Fibroblast of villous mesenchyme (primary cell): ENCODE data around the gene PER3. TPM values are rescaled to one million over a fixed set of nuclear protein-coding genes. Genes with fewer than 3 reads are reported as not detected.
A peak's percentile ranks its signal among the peaks of the same experiment; 100 is the strongest.

Experiments used
- DNase-seq: peaks from one replicate; pipeline ENCODE4 v3.0.0-alpha.2; 2010; ENCODE audit warnings: low read depth
- H3K4me3 ChIP-seq: 2 replicates; pipeline ENCODE4 v1.5.1; 2011; ENCODE audit warnings: low read depth, mild to moderate bottlenecking, low read length
- CTCF ChIP-seq: IDR thresholded peaks from 2 replicates; pipeline ENCODE4 v1.5.1; 2012; ENCODE audit warnings: low read depth, mild to moderate bottlenecking, low read length; ENCODE audit not compliant: insufficient read depth
- total RNA-seq: library from RNA; depleted of rRNA; stranded (reverse); fragments of >200 nt; gene quantifications from 2 replicates; pipeline ENCODE4 v1.2.3, GENCODE V29; 2012

PER3 gene
- total RNA-seq, 1 donor = 5.6 TPM

- DNase-seq = no peak
- no peak for TF ChIP-seq CTCF
- H3K4me3 ChIP-seq = no peak overlapping the region
These were observed 21.4 kb downstream of the PER3 start for GRCh38 chr1:7805460-7805859.

GRCh38 chr1:7808253-7808844 lies 24.3 kb downstream of the PER3 start:
- no peak overlapping the region for H3K4me3 ChIP-seq
- TF ChIP-seq CTCF = peak; percentile 66
- peak; percentile 61 for DNase-seq

- TF ChIP-seq CTCF = no peak
- H3K4me3 ChIP-seq = no peak overlapping the region
- DNase-seq = no peak
These were observed 25.7 kb downstream of the PER3 start for GRCh38 chr1:7809742-7810141.

- peak; percentile 85 for DNase-seq
- no peak for TF ChIP-seq CTCF
- H3K4me3 ChIP-seq = no peak overlapping the region
These were observed 26.3 kb downstream of the PER3 start for GRCh38 chr1:7810395-7810794.

- no peak for DNase-seq
- H3K4me3 ChIP-seq = no peak overlapping the region
- no peak for TF ChIP-seq CTCF
These were observed 27.4 kb downstream of the PER3 start for GRCh38 chr1:7811476-7811875.

GRCh38 chr1:7813677-7814373 lies 29.7 kb downstream of the PER3 start:
- H3K4me3 ChIP-seq = no peak overlapping the region
- DNase-seq = no peak
- TF ChIP-seq CTCF = no peak

- no peak for TF ChIP-seq CTCF
- no peak overlapping the region for H3K4me3 ChIP-seq
- no peak for DNase-seq
These were observed 37.2 kb downstream of the PER3 start for GRCh38 chr1:7821282-7821681.
